ENCODE results near the gene RBM20. TPM values are rescaled to one million over a fixed set of nuclear protein-coding genes. Genes with fewer than 3 reads are reported as not detected.

Gene RBM20
- total RNA-seq, 1 donor from 2014 or later: 3.3 TPM

- no peak for TF ChIP-seq CTCF (IDR thresholded peaks at IDR 0.05; ENCODE audit: insufficient read depth, low read length, poor library complexity, severe bottlenecking)
- H3K36me3 ChIP-seq (ENCODE audit: control insufficient read depth, insufficient read depth, low read length): no peaks in the 10 kb centered on the region
- H3K4me3 ChIP-seq (ENCODE audit: low read depth, low read length): no peak overlapping the region
- H3K27me3 ChIP-seq (ENCODE audit: control insufficient read depth, insufficient read depth, low read length): no peaks in the 10 kb centered on the region
- no peak for DNase-seq (ENCODE audit: low read depth)
These were observed 190.6 kb downstream of the RBM20 start for GRCh38 chr10:110834629-110835301.

- Histone ChIP-seq H3K27me3 (ENCODE audit: control insufficient read depth, insufficient read depth, low read length) (no peaks in the 10 kb centered on the region), H3K36me3 (ENCODE audit: control insufficient read depth, insufficient read depth, low read length) (no peaks in the 10 kb centered on the region), H3K4me3 (ENCODE audit: low read depth, low read length) (no peak overlapping the region)
- TF ChIP-seq CTCF (IDR thresholded peaks at IDR 0.05; ENCODE audit: insufficient read depth, low read length, poor library complexity, severe bottlenecking): no peak
- no peak for DNase-seq (ENCODE audit: low read depth)
These were observed 191.7 kb downstream of the RBM20 start for GRCh38 chr10:110835841-110836240.

- TF ChIP-seq CTCF (IDR thresholded peaks at IDR 0.05; ENCODE audit: insufficient read depth, low read length, poor library complexity, severe bottlenecking): no peak
- Histone ChIP-seq H3K36me3 (ENCODE audit: control insufficient read depth, insufficient read depth, low read length) (no peaks in the 10 kb centered on the region), H3K27me3 (ENCODE audit: control insufficient read depth, insufficient read depth, low read length) (no peaks in the 10 kb centered on the region), H3K4me3 (ENCODE audit: low read depth, low read length) (no peak overlapping the region)
- no peak for DNase-seq (ENCODE audit: low read depth)
These were observed 192.6 kb downstream of the RBM20 start for GRCh38 chr10:110836706-110837105.

GRCh38 chr10:110837418-110838171, 193.5 kb downstream of the RBM20 start:
- no peaks in the 10 kb centered on the region for H3K36me3 ChIP-seq (ENCODE audit: control insufficient read depth, insufficient read depth, low read length)
- H3K4me3 ChIP-seq (ENCODE audit: low read depth, low read length): no peak overlapping the region
- H3K27me3 ChIP-seq (ENCODE audit: control insufficient read depth, insufficient read depth, low read length): no peaks in the 10 kb centered on the region
- DNase-seq (ENCODE audit: low read depth): no peak
- no peak for TF ChIP-seq CTCF (IDR thresholded peaks at IDR 0.05; ENCODE audit: insufficient read depth, low read length, poor library complexity, severe bottlenecking)

GRCh38 chr10:110840225-110840922, 196.2 kb downstream of the RBM20 start:
- H3K36me3 ChIP-seq (ENCODE audit: control insufficient read depth, insufficient read depth, low read length): no peaks in the 10 kb centered on the region
- no peak for DNase-seq (ENCODE audit: low read depth)
- no peak for TF ChIP-seq CTCF (IDR thresholded peaks at IDR 0.05; ENCODE audit: insufficient read depth, low read length, poor library complexity, severe bottlenecking)
- H3K27me3 ChIP-seq (ENCODE audit: control insufficient read depth, insufficient read depth, low read length): no peaks in the 10 kb centered on the region
- no peak overlapping the region for H3K4me3 ChIP-seq (ENCODE audit: low read depth, low read length)
